ENCODE measurements around the gene PPP6R1.

PPP6R1 gene

GRCh38 chr19:55279770-55280643, 21.2 kb upstream of the PPP6R1 start, which contains the start of gene HSPBP1:
Gene HSPBP1 (minus strand): TSS chr19:55280110. CDS start chr19:55279608, 502 bp downstream.
- peak; percentile 92 for DNase-seq

GRCh38 chr19:55279340-55279739, 20.5 kb upstream of the PPP6R1 start:
- no peak for DNase-seq

GRCh38 chr19:55278391-55279135, 19.7 kb upstream of the PPP6R1 start:
- DNase-seq, result no peak

- DNase-seq, result no peak
Observed at GRCh38 chr19:55277494-55277893, 18.7 kb upstream of the PPP6R1 start.

GRCh38 chr19:55276720-55277430, 18.1 kb upstream of the PPP6R1 start:
- DNase-seq, result no peak

GRCh38 chr19:55275851-55276719, 17.3 kb upstream of the PPP6R1 start:
- no peak for DNase-seq

GRCh38 chr19:55273978-55274707, 15.3 kb upstream of the PPP6R1 start:
- no peak for DNase-seq

- no peak for DNase-seq
Observed at GRCh38 chr19:55272142-55272541, 13.3 kb upstream of the PPP6R1 start.

- DNase-seq, result no peak
Observed at GRCh38 chr19:55270172-55270942, 11.5 kb upstream of the PPP6R1 start.

- no peak for DNase-seq
Observed at GRCh38 chr19:55269299-55269698, 10.5 kb upstream of the PPP6R1 start.

- DNase-seq, result no peak
Observed at GRCh38 chr19:55266840-55267239, 8.0 kb upstream of the PPP6R1 start.

- no peak for DNase-seq
Observed at GRCh38 chr19:55266404-55266803, 7.6 kb upstream of the PPP6R1 start.

GRCh38 chr19:55265723-55266386, 7.0 kb upstream of the PPP6R1 start:
- DNase-seq, result no peak

GRCh38 chr19:55265173-55265572, 6.4 kb upstream of the PPP6R1 start:
- no peak for DNase-seq

- no peak for DNase-seq
Observed at GRCh38 chr19:55264531-55264930, 5.7 kb upstream of the PPP6R1 start.

- no peak for DNase-seq
Observed at GRCh38 chr19:55262359-55262758, 3.5 kb upstream of the PPP6R1 start.

GRCh38 chr19:55261671-55262126, 2.9 kb upstream of the PPP6R1 start:
- no peak for DNase-seq

- DNase-seq, result no peak
Observed at GRCh38 chr19:55259540-55260210, 858 bp upstream of the PPP6R1 start.

- peak; percentile 60 for DNase-seq
Observed at GRCh38 chr19:55258476-55258827, 365 bp downstream of the PPP6R1 start.

Data from stimulated activated CD4-positive, alpha-beta T cell treated with anti-CD3 and anti-CD28 coated beads, Interleukin-12 subunit alpha, Interleukin-12 subunit beta, amount 100 ng/mL, for 4 hours (primary cell).